H9 (cell line): Measurements from ENCODE around the gene SLC2A8. TPM values are rescaled to one million over a fixed set of nuclear protein-coding genes. Genes with fewer than 3 reads are reported as not detected.

ENCODE experiments used
- DNase-seq: peaks from one replicate; pipeline ENCODE4 v3.0.0-alpha.2; 2017
- H2AFZ ChIP-seq: one replicate; pipeline ENCODE4 v1.6.1; 2013; ENCODE audit warnings: mild to moderate bottlenecking, low read length, control low read depth, moderate library complexity
- H2AK5ac ChIP-seq: 2 replicates; pipeline ENCODE4 v1.6.1; 2013; ENCODE audit warnings: low read length, control low read depth, mixed read lengths; ENCODE audit not compliant: insufficient read length
- H2BK120ac ChIP-seq: one replicate; pipeline ENCODE4 v1.6.1; 2013; ENCODE audit warnings: low read depth, mild to moderate bottlenecking, low read length, control low read depth, inconsistent platforms; ENCODE audit not compliant: poor library complexity, severe bottlenecking
- H2BK12ac ChIP-seq: 2 replicates; pipeline ENCODE4 v1.6.1; 2013; ENCODE audit warnings: low read length, control low read depth, mixed read lengths, low read depth; ENCODE audit not compliant: insufficient read length
- H2BK15ac ChIP-seq: 2 replicates; pipeline ENCODE4 v1.6.1; 2013; ENCODE audit warnings: low read depth, low read length, control low read depth
- H2BK20ac ChIP-seq: one replicate; pipeline ENCODE4 v1.6.1; 2013; ENCODE audit warnings: low read depth, mild to moderate bottlenecking, low read length, control low read depth, inconsistent platforms; ENCODE audit not compliant: poor library complexity, severe bottlenecking
- H2BK5ac ChIP-seq: 2 replicates; pipeline ENCODE4 v1.6.1; 2013; ENCODE audit warnings: low read length, control low read depth, mixed read lengths; ENCODE audit not compliant: insufficient read length
- H3K14ac ChIP-seq: 2 replicates; pipeline ENCODE4 v1.6.1; 2013; ENCODE audit warnings: low read length, control low read depth; ENCODE audit not compliant: insufficient read depth
- H3K18ac ChIP-seq: 2 replicates; pipeline ENCODE4 v1.6.1; 2013; ENCODE audit warnings: low read depth, mild to moderate bottlenecking, mixed read lengths, low read length, control low read depth; ENCODE audit not compliant: insufficient read length
- H3K23ac ChIP-seq: 2 replicates; pipeline ENCODE4 v1.6.1; 2013; ENCODE audit warnings: low read length, control low read depth, mixed read lengths, low read depth; ENCODE audit not compliant: insufficient read length
- H3K23me2 ChIP-seq: 2 replicates; pipeline ENCODE4 v1.6.1; 2013; ENCODE audit warnings: low read depth, mild to moderate bottlenecking, mixed read lengths, low read length, control low read depth; ENCODE audit not compliant: insufficient read length, poor library complexity, severe bottlenecking
- H3K27ac ChIP-seq: 2 replicates; pipeline ENCODE4 v1.5.1; 2013; ENCODE audit warnings: low read length, control low read depth, mixed read lengths, low read depth; ENCODE audit not compliant: insufficient read length
- H3K27me3 ChIP-seq: 2 replicates; pipeline ENCODE4 v1.6.1; 2013; ENCODE audit warnings: low read length, control low read depth, inconsistent platforms; ENCODE audit not compliant: insufficient read depth
- H3K4ac ChIP-seq: 2 replicates; pipeline ENCODE4 v1.6.1; 2013; ENCODE audit warnings: low read depth, mild to moderate bottlenecking, control low read depth, inconsistent platforms, low read length, moderate library complexity
- H3K4me1 ChIP-seq: 2 replicates; pipeline ENCODE4 v1.6.1; 2013; ENCODE audit warnings: low read length, control low read depth, inconsistent platforms; ENCODE audit not compliant: insufficient read depth
- H3K4me2 ChIP-seq: 2 replicates; pipeline ENCODE4 v1.6.1; 2013; ENCODE audit warnings: low read length, control low read depth, mixed read lengths; ENCODE audit not compliant: insufficient read length, insufficient read depth
- H3K56ac ChIP-seq: 2 replicates; pipeline ENCODE4 v1.6.1; 2013; ENCODE audit warnings: low read depth, mild to moderate bottlenecking, mixed read lengths, low read length, control low read depth; ENCODE audit not compliant: insufficient read length
- H3K79me1 ChIP-seq: 2 replicates; pipeline ENCODE4 v1.6.1; 2013; ENCODE audit warnings: low read depth, mild to moderate bottlenecking, moderate library complexity, low read length, control low read depth, inconsistent platforms; ENCODE audit not compliant: insufficient read depth, poor library complexity, severe bottlenecking
- H3K79me2 ChIP-seq: 2 replicates; pipeline ENCODE4 v1.6.1; 2013; ENCODE audit warnings: low read length, control low read depth, inconsistent platforms; ENCODE audit not compliant: insufficient read depth
- H3K9ac ChIP-seq: 2 replicates; pipeline ENCODE4 v1.6.1; 2013; ENCODE audit warnings: low read length, control low read depth, mixed read lengths; ENCODE audit not compliant: insufficient read length; ENCODE audit errors: extremely low read depth
- H3K9me3 ChIP-seq: one replicate; pipeline ENCODE4 v1.6.1; 2013; ENCODE audit warnings: low read depth, low read length, inconsistent platforms; ENCODE audit not compliant: control insufficient read depth
- H3T11ph ChIP-seq: one replicate; pipeline ENCODE4 v1.6.1; 2013; ENCODE audit warnings: mild to moderate bottlenecking, low read length, control low read depth, inconsistent platforms
- H4K20me1 ChIP-seq: one replicate; pipeline ENCODE4 v1.6.1; 2013; ENCODE audit not compliant: control insufficient read depth, insufficient read length, insufficient read depth
- H4K5ac ChIP-seq: 2 replicates; pipeline ENCODE4 v1.6.1; 2013; ENCODE audit warnings: low read depth, mild to moderate bottlenecking, mixed read lengths, low read length, control low read depth; ENCODE audit not compliant: insufficient read length
- H4K8ac ChIP-seq: replicated peaks from 2 replicates; pipeline ENCODE4 v1.6.1; 2013; ENCODE audit warnings: low read length, control low read depth, mixed read lengths, low read depth; ENCODE audit not compliant: insufficient read length
- H4K91ac ChIP-seq: 2 replicates; pipeline ENCODE4 v1.6.1; 2013; ENCODE audit warnings: low read depth, mild to moderate bottlenecking, moderate library complexity, mixed read lengths, low read length, control low read depth; ENCODE audit not compliant: insufficient read length
- H3K27ac Mint-ChIP-seq, 3 experiments: 2 replicates in 2 of 3; 3 replicates in 1 of 3; pipeline ENCODE4 v1.8.0; 2020 to 2021; ENCODE audit warnings: mixed read lengths in 3 of 3, mild to moderate bottlenecking in 1 of 3, moderate library complexity in 1 of 3
- H3K27me3 Mint-ChIP-seq: 2 replicates; pipeline ENCODE4 v1.8.0; 2021; ENCODE audit warnings: low read depth, mild to moderate bottlenecking, moderate library complexity, mixed read lengths
- H3K36me3 Mint-ChIP-seq, 3 experiments: 2 replicates in 2 of 3; 3 replicates in 1 of 3; pipeline ENCODE4 v1.8.0; 2020 to 2021; ENCODE audit warnings: low read depth in 3 of 3, mixed read lengths in 3 of 3; ENCODE audit not compliant: insufficient read depth in 1 of 3
- H3K4me1 Mint-ChIP-seq, 2 experiments: 2 replicates each; pipeline ENCODE4 v1.8.0; 2020; ENCODE audit warnings: mixed read lengths in 2 of 2
- H3K4me3 Mint-ChIP-seq, 2 experiments: 2 replicates in 1 of 2; 3 replicates in 1 of 2; pipeline ENCODE4 v1.8.0; 2020 to 2021; ENCODE audit warnings: mild to moderate bottlenecking in 2 of 2, mixed read lengths in 2 of 2, moderate library complexity in 1 of 2
- H3K9me3 Mint-ChIP-seq, 2 experiments: 2 replicates in 1 of 2; 3 replicates in 1 of 2; pipeline ENCODE4 v1.8.0; 2020; ENCODE audit warnings: mild to moderate bottlenecking in 2 of 2, mixed read lengths in 2 of 2, moderate library complexity in 1 of 2
- WGBS: extraction: QIAGEN DNeasy Blood & Tissue Kit; methylation state at CpG from one replicate; pipeline ENCODE4 v1.1.7; 2013; ENCODE audit warnings: missing lambda C conversion rate, low lambda C conversion rate, mixed read lengths; ENCODE audit not compliant: insufficient read length; ENCODE audit errors: extremely low coverage; 5-methylcytosine and 5-hydroxymethylcytosine counted together
- total RNA-seq: library from RNA; stranded (reverse); gene quantifications from 2 replicates; pipeline ENCODE4 v1.2.1, GENCODE V29; 2021
- TF ChIP-seq, protein P1 (sequence below): fragments of 200-600 bp; sonication (generic); conservative IDR thresholded peaks from 3 replicates; pipeline ENCODE4 v1.8.0; 2021; ENCODE audit warnings: antibody characterized with exemption, mild to moderate bottlenecking

Gene SLC2A8
- total RNA-seq, 1 experiment from 2014 or later = 38.3 TPM

DNA sequence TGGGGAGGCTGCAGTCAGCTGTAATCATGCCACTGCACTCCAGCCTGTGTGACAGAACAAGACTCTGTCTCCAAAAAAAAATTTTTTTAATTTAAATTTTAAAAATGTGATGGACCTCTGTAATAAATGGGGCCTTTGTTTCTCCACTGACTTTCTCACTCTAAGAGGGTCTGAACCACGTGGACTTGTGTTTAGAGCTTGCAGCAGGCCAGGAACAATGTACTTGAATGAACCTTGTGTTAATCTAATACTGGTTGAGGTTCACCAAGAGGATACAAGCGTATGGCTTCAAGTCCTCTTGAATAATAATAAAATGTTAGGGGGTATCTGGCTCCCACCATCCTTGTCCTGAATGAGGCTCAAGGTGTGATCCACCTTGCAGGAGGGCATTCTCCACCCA is 14.4 kb upstream of the SLC2A8 start:
- no peaks in the 10 kb centered on the region; a peak in 1 of 7 replicates for H3K36me3 Mint-ChIP-seq
- Histone ChIP-seq H3K9me3 (no peaks in the 10 kb centered on the region), H2AK5ac (no peak overlapping the region), H3T11ph (no peak overlapping the region), H4K8ac (no peak overlapping the region), H3K4me1 (no peaks in the 10 kb centered on the region), H4K5ac (no peak overlapping the region), H4K20me1 (no peaks in the 10 kb centered on the region), H3K4ac (no peak overlapping the region), H3K79me1 (no peaks in the 10 kb centered on the region), H2BK5ac (no peak overlapping the region), H3K56ac (no peak overlapping the region), H2AFZ (no peak overlapping the region), H3K23ac (no peak overlapping the region), H3K27ac (no peak overlapping the region), H3K4me2 (no peak overlapping the region), H3K9ac (no peak overlapping the region), H3K18ac (no peak overlapping the region), H2BK120ac (no peak overlapping the region), H4K91ac (no peak overlapping the region), H3K79me2 (no peaks in the 10 kb centered on the region), H3K27me3 (0 out of 2 replicates have a peak, but pooled peaks cover 2% of the 10 kb centered on the region), H3K23me2 (no peaks in the 10 kb centered on the region), H2BK12ac (no peak overlapping the region), H2BK20ac (no peak overlapping the region), H3K14ac (no peak overlapping the region), H2BK15ac (no peak overlapping the region)
- no peak overlapping the region for H3K27ac Mint-ChIP-seq
- H3K4me1 Mint-ChIP-seq = peaks cover 0 to 6% of the 10 kb centered on the region in 2 experiments; a peak in 2 of 4 replicates
- no CpG with 5 or more reads among the region's 2 CpGs for WGBS
- peaks cover 6 to 12% of the 10 kb centered on the region in 2 experiments; a peak in 3 of 5 replicates for H3K9me3 Mint-ChIP-seq
- peaks cover 16% of the 10 kb centered on the region for H3K27me3 Mint-ChIP-seq
- no peak overlapping the region for H3K4me3 Mint-ChIP-seq
- no peak for DNase-seq
- TF ChIP-seq, protein P1, sequence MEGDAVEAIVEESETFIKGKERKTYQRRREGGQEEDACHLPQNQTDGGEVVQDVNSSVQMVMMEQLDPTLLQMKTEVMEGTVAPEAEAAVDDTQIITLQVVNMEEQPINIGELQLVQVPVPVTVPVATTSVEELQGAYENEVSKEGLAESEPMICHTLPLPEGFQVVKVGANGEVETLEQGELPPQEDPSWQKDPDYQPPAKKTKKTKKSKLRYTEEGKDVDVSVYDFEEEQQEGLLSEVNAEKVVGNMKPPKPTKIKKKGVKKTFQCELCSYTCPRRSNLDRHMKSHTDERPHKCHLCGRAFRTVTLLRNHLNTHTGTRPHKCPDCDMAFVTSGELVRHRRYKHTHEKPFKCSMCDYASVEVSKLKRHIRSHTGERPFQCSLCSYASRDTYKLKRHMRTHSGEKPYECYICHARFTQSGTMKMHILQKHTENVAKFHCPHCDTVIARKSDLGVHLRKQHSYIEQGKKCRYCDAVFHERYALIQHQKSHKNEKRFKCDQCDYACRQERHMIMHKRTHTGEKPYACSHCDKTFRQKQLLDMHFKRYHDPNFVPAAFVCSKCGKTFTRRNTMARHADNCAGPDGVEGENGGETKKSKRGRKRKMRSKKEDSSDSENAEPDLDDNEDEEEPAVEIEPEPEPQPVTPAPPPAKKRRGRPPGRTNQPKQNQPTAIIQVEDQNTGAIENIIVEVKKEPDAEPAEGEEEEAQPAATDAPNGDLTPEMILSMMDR = no peak
